SH-SY5Y (cell line): ENCODE measurements around the gene LDB2.

Experiments
- GATA2 ChIP-seq: IDR thresholded peaks from 2 replicates; pipeline ENCODE4 v1.6.1; 2011; ENCODE audit warnings: mild to moderate bottlenecking, low read depth, low read length
- GATA3 ChIP-seq: IDR thresholded peaks from 2 replicates; pipeline ENCODE4 v1.6.1; 2011; ENCODE audit warnings: low read depth, mild to moderate bottlenecking, low read length, moderate library complexity

- TF ChIP-seq GATA2 (no peak), GATA3 (no peak)
These were observed 194.0 kb downstream of the LDB2 start for GRCh38 chr4:16704489-16704888.
